ENCODE results near the gene NOSTRIN.
A peak's percentile ranks its signal among the peaks of the same experiment; 100 is the strongest.
"Not testable (repeated sequence)": the region's sequence is repeated elsewhere in the genome, so short reads cannot be mapped to it uniquely, and the experiment has no call there.

NOSTRIN gene

DNA sequence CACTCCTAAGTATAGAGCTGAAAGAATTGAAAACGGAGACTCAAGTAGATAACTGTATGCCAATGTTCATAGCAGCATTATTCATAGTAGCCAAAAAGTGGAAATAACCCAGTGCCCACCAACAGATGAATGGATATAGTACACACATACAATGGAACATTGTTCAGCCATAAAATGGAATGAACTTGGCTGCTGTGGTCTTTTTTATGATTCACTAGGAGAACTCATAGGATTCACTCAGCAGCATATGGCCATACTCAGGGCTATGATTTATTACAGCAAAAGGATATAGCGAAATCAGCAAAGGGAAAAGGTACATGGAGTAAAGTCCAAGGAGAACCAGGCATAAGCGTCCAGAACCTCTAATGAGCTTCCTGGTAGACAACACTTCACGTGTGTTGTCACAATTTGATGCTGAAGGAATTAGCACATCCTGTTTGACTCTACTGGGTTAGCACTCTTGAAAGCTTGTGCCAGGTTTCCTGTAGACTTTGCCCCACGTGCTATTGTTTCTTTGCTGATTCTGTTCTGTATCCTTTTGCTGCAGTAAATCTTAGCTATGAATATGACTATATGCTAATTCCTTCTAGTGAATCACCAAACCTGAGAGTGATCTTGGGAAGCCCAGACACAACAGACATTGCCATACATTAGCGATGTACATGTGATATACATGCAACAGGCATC, 72.1 kb downstream of the NOSTRIN start:
- no peak overlapping the region for H3K4me3 ChIP-seq (replicated peaks in 1 of 2; ENCODE audit: low read depth in 2 of 2, low read length in 2 of 2)
- TF ChIP-seq, protein P1, sequence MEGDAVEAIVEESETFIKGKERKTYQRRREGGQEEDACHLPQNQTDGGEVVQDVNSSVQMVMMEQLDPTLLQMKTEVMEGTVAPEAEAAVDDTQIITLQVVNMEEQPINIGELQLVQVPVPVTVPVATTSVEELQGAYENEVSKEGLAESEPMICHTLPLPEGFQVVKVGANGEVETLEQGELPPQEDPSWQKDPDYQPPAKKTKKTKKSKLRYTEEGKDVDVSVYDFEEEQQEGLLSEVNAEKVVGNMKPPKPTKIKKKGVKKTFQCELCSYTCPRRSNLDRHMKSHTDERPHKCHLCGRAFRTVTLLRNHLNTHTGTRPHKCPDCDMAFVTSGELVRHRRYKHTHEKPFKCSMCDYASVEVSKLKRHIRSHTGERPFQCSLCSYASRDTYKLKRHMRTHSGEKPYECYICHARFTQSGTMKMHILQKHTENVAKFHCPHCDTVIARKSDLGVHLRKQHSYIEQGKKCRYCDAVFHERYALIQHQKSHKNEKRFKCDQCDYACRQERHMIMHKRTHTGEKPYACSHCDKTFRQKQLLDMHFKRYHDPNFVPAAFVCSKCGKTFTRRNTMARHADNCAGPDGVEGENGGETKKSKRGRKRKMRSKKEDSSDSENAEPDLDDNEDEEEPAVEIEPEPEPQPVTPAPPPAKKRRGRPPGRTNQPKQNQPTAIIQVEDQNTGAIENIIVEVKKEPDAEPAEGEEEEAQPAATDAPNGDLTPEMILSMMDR (IDR thresholded peaks at IDR 0.05; ENCODE audit: low read depth, low read length), result no peak
- DNase-seq (ENCODE audit: low read depth in 2 of 2), result no peak

DNA sequence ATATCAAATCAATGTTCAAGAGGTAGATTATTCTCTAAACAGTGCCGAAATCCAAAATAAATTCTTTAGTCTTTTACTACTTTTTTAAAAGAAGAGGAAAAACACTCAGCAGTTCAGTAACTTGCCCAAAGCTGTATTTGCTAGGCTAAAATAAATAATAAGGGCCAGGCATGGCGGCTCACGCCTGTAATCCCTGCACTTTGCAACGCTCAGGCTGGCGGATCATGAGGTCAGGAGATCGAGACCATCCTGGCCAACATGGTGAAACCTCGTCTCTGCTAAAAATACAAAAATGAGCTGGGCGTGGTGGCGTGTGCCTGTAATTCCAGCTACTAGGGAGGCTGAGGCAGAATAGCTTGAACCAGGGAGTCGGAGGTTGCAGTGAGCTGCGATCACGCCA, 79.7 kb downstream of the NOSTRIN start:
- H3K4me3 ChIP-seq (replicated peaks in 1 of 2; ENCODE audit: low read depth in 2 of 2, low read length in 2 of 2); DNase-seq (ENCODE audit: low read depth in 2 of 2): not testable (repeated sequence)

GRCh38 chr2:168884975-168885374, 82.5 kb downstream of the NOSTRIN start:
- peak in 1 of 2 donors; percentile 39 for DNase-seq (ENCODE audit: low read depth in 2 of 2)
- TF ChIP-seq, protein P1 (IDR thresholded peaks at IDR 0.05; ENCODE audit: low read depth, low read length), result no peak
- H3K4me3 ChIP-seq (replicated peaks in 1 of 2; ENCODE audit: low read depth in 2 of 2, low read length in 2 of 2), result no peak overlapping the region

DNA sequence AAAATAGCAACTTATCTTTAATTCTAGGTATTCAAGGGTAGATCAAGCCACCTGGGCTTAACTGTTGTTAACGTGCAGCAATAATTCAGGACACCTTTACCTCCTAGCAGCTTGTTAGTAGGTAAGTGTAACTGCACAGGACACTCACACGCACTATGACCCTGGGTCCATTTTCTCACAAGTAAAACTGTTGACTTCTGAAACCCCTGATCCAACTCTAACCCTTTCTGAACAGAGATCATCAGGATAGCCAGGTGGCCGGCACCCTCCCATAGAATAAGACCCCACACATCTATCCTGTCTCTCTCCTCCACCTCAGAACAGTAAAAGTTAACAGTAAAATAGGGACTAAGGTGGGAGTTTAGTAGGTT, 87.2 kb downstream of the NOSTRIN start:
- TF ChIP-seq, protein P1 (IDR thresholded peaks at IDR 0.05; ENCODE audit: low read depth, low read length), result no peak
- peak overlapping the region; percentile 84 to 86 for H3K4me3 ChIP-seq (replicated peaks in 1 of 2; ENCODE audit: low read depth in 2 of 2, low read length in 2 of 2)
- no peak for DNase-seq (ENCODE audit: low read depth in 2 of 2)

GRCh38 chr2:168890006-168890782, 87.8 kb downstream of the NOSTRIN start, which contains the start of gene SPC25:
Gene SPC25, minus strand, starts transcription at chr2:168890430. Its CDS starts 911 bp downstream, at chr2:168889519.
- peak within 1 kb of the TSS; percentile 84 to 86 for H3K4me3 ChIP-seq (replicated peaks in 1 of 2; ENCODE audit: low read depth in 2 of 2, low read length in 2 of 2)
- DNase-seq (ENCODE audit: low read depth in 2 of 2), result peak; percentile 91 to 92
- TF ChIP-seq, protein P1 (IDR thresholded peaks at IDR 0.05; ENCODE audit: low read depth, low read length), result peak; percentile 12

DNA sequence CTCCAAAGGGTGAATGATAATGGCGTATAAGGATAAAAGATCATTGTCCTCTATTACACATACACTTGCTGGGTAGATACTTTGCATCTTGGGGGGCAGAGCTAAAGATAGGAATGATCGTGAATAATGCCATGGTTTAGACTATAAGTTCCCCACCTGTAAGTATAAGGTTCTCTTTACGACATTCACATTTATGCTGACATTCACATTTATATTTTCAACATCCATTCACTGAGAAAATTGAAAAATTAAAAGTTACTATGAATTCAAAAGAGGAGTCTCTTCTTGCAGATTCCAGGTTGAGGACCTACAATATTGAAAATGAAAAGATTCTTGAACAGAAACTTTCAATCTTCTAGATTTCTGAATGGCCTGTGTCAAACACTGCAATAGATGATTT, 89.9 kb downstream of the NOSTRIN start:
- DNase-seq (ENCODE audit: low read depth in 2 of 2), result no peak
- TF ChIP-seq, protein P1 (IDR thresholded peaks at IDR 0.05; ENCODE audit: low read depth, low read length), result no peak
- no peak overlapping the region for H3K4me3 ChIP-seq (replicated peaks in 1 of 2; ENCODE audit: low read depth in 2 of 2, low read length in 2 of 2)

DNA sequence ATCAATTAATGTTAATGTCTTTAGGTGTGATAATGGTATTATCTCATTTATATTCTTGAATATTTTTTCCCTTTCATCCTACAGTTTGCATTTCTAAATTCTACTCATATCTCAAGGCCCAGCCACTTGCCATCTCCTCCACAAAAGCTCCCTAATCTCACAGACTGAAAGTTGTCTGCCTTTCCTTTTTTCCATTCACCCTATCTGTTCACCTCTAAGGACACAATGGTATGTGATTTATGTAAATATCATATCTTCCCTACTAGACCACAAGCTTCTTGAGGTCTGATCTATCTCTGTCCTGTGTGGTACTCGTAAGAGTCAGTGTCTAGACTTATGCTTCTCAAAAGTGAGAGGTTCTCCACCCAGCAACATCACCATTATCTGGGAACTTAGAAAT, 91.7 kb downstream of the NOSTRIN start:
- TF ChIP-seq, protein P1 (IDR thresholded peaks at IDR 0.05; ENCODE audit: low read depth, low read length), result no peak
- DNase-seq (ENCODE audit: low read depth in 2 of 2), result no peak
- no peak overlapping the region for H3K4me3 ChIP-seq (replicated peaks in 1 of 2; ENCODE audit: low read depth in 2 of 2, low read length in 2 of 2)
